HG02571 (cell line): Measurements from ENCODE around the gene RBM48.
"Not testable (repeated sequence)": the region's sequence is repeated elsewhere in the genome, so short reads cannot be mapped to it uniquely, and the experiment has no call there.

Source experiments
- ATAC-seq: cut with Tn5 transposase; IDR thresholded peaks from one replicate; pipeline ENCODE4 v1.9.1; 2021; ENCODE audit warnings: mild to moderate bottlenecking, moderate library complexity; ENCODE audit not compliant: unreplicated experiment

Gene RBM48

DNA sequence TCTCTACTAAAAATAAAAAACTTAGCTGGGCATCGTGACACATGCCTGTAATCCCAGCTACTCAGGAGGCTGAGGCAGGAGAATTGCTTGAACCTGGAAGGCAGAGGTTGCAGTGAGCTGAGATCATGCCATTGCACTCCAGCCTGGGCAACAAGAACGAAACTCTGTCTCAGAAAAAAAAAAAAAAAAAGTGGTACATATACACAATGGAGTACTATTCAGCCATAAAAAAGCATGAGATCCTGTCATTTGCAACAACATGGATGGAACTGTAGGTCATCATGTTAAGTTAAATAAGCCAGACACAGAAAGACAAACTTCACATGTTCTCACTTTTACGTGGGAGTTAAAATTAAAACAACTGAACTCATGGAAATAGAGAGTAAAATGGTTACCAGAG, 14.9 kb downstream of the RBM48 start:
- not testable (repeated sequence) for ATAC-seq

DNA sequence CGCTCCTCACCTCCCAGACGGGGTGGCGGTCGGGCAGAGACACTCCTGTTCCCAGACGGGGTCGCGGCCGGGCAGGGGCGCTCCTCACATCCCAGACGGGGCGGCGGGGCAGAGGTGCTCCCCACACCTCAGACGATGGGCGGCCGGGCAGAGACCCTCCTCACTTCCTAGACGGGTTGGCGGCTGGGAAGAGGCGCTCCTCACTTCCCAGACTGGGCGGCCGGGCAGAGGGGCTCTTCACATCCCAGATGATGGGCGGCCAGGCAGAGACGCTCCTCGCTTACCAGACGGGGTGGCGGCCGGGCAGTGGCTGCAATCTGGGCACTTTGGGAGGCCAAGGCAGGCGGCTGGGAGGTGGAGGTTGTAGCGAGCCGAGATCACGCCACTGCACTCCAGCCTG, 16.5 kb downstream of the RBM48 start:
- not testable (repeated sequence) for ATAC-seq

DNA sequence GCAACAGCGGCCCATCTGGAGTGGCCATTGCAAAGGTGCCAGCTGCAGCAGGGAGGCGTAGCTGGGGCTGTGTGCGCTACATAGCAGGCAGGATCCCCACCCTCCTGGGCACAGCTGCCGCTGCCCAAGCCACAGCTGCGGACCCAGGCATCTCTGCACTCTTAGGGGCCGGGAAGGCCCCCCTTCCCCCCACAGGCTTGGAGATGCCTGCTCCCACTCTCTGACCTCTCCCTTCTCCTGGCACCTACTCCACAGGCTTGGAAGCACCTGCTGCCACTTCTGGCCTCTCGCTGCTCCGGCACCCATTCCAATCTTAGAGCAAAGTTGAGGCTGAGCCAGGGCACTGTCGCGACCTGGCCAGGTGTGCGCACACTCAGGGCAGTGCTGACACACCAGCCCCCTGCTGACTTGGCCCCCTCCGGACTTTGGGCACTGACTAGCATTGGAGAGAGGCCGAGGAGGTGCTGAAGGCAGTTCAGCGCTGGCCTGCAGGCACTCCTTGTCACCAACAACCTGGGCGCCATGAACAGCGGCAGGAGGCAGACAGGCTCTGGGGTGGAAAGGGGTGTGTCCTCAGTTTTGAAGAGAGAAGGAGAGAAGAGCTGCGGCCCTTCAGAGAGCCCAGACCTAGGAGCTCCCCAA, 18.4 kb downstream of the RBM48 start:
- no peak for ATAC-seq

DNA sequence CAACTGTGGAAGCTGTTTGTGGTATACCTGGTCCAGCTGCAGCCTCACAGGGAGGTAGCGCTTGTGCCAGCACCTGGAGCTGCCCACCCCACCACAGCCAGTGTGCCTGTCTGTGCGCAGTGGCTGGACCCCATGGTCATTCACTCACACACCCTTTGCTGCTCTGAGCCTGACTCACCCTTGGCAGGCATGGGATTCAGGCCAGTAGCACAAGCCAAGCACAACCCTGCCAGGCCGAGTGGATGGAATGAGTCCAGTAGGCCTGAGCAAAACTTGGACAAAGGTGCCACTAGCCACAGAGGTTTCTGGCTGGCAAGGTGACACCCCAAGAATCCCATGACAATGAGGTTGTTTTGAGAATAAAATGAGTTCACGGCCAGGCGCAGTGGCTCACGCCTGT, 19.0 kb downstream of the RBM48 start:
- no peak for ATAC-seq

DNA sequence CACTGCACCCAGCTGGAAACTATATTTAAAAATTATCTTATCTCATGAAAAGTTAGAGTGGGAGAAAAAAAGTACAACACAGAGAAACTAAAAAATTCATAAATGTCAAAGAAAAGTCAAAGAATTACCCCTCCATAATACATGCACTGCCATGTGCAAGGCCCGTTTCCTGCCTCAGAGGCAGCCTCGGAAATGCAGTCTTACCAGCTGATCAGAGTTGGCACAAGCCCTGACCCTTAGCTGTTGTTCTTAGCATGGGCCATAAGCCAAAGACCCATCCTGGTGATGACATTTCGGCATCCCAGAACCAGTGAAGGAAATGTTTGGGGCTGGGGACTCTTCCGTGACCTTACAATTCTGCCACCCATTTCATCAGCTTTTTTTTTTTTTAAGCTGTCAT, 21.6 kb downstream of the RBM48 start:
- no peak for ATAC-seq

GRCh38 chr7:92557249-92557648, 28.7 kb downstream of the RBM48 start:
- no peak for ATAC-seq

DNA sequence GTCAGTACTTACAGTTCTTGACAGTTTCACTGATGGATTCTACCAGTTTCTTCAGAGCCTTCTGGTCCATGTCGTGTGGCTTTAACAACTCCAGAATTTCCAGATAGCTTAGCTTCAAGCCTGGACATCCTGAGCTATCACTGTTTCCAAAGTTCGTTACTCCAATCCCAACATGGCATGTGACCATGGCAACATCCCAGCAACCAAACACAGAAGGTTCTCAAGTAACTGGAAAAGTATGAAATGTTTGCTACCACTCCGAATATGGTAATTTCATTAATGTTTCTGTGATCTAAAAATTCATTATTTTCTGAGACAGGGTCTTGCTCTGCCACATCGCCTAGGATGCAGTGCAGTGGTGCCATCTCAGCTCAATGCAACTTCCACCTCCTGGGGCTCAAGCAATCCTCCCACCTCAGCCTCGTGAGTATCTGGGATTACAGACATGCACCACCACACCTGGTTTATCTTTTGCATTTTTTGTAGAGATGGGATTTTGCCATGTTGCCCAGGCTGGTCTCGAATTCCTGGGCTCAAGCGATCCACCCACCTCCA, 29.3 kb downstream of the RBM48 start:
- no peak for ATAC-seq

GRCh38 chr7:92560602-92561001, 32.0 kb downstream of the RBM48 start:
- ATAC-seq, result no peak

- ATAC-seq, result no peak
Measured at GRCh38 chr7:92563345-92563744, 34.8 kb downstream of the RBM48 start.

GRCh38 chr7:92567460-92567859, 38.9 kb downstream of the RBM48 start:
- no peak for ATAC-seq

DNA sequence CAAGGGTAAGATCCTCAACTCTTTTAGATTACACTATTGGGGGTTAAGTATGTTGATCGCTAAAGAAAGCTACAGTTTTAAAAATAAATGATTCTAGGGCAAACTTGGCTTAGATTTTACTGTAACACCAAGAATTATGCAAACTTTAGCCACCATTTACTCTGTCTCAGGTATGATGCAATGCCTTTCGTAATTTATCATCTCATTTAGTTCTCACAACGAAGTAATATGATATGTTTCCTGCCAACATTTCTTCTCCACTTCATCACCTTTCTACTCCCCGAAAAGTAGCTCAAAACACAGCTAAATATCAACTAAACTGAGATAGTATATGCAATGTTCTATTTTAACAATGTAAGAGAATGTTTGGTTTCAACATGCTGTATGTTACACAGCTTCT, 40.5 kb downstream of the RBM48 start:
- no peak for ATAC-seq

- no peak for ATAC-seq
Measured at GRCh38 chr7:92576296-92576695, 47.7 kb downstream of the RBM48 start.

GRCh38 chr7:92582948-92583347, 54.4 kb downstream of the RBM48 start:
- no peak for ATAC-seq

DNA sequence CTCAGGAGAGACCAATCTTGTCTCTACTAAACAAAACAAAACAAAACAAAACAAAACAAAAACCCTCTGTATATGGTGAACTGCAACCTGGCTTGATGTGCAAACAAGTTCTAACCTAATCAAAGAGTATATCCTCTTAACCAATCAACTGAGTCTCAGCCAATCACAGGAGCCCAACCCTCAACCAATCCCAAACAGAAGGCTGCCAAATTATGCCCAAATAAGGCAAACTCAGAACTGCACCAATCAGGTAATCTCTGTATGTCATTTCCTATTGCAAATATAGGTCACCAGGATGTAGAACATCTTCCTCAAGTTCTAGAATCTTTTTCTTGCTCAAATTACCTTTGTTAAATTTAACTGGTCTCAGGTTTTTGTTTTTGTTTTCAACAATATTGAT, 56.4 kb downstream of the RBM48 start:
- ATAC-seq, result no peak

DNA sequence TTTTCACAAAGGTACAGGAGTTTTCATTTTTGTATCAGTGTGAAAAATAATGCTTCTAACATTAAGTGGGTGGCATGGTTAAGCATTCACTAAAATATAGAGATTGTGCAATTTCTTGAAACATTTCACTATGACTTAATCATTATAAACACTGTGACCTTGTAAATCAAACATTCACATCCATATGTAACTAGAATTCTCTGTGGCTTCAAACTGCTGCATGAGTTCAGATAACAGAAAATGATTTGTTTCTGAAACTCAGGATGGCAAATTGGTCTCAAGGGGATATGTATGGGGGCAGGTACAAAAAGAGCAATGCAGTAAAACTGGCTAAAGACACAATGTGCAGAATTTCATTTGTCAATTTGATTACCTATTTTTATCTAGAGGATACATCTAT, 57.8 kb downstream of the RBM48 start:
- ATAC-seq, result no peak

- no peak for ATAC-seq
Measured at GRCh38 chr7:92586841-92587240, 58.2 kb downstream of the RBM48 start.
